GM23338 (cell line): Measurements from ENCODE around the gene TASP1. TPM values are rescaled to one million over a fixed set of nuclear protein-coding genes. Genes with fewer than 3 reads are reported as not detected.

Experiments used
- ATAC-seq: fragments of 200-7000 bp; cut with Tn5 transposase; 3 replicates; pipeline ENCODE4 v1.9.1; 2020
- DNase-seq: peaks from one replicate; pipeline ENCODE4 v3.0.0-alpha.2; 2015; ENCODE audit warnings: low spot score
- H2AFZ ChIP-seq: fragments of 200-600 bp; sonication (generic); 2 replicates; pipeline ENCODE4 v1.8.0; 2016; ENCODE audit warnings: antibody characterized with exemption, mild to moderate bottlenecking, moderate library complexity
- H3F3A ChIP-seq: fragments of 200-600 bp; sonication (generic); replicated peaks from 2 replicates; pipeline ENCODE4 v1.8.0; 2017; ENCODE audit warnings: antibody characterized with exemption, mixed run types, low read depth
- H3K27ac ChIP-seq: fragments of 200-600 bp; sonication (generic); 2 replicates; pipeline ENCODE4 v1.6.1; 2016; ENCODE audit warnings: low read depth
- H3K27me3 ChIP-seq: fragments of 200-600 bp; sonication (generic); 2 replicates; pipeline ENCODE4 v1.8.0; 2016; ENCODE audit warnings: mild to moderate bottlenecking, mixed run types, moderate library complexity; ENCODE audit not compliant: insufficient read depth
- H3K36me3 ChIP-seq: fragments of 200-600 bp; sonication (generic); 2 replicates; pipeline ENCODE4 v1.8.0; 2016; ENCODE audit warnings: mild to moderate bottlenecking; ENCODE audit not compliant: insufficient read depth
- H3K4me1 ChIP-seq: fragments of 200-600 bp; sonication (generic); 2 replicates; pipeline ENCODE4 v1.8.0; 2016; ENCODE audit warnings: mild to moderate bottlenecking, moderate library complexity; ENCODE audit not compliant: insufficient read depth
- H3K4me2 ChIP-seq: fragments of 200-600 bp; sonication (generic); 2 replicates; pipeline ENCODE4 v1.7.1; 2017; ENCODE audit warnings: mixed run types
- H3K4me3 ChIP-seq: fragments of 200-600 bp; sonication (generic); 2 replicates; pipeline ENCODE4 v1.6.1; 2016; ENCODE audit warnings: mixed run types
- H3K79me2 ChIP-seq: fragments of 200-600 bp; sonication (generic); replicated peaks from 2 replicates; pipeline ENCODE4 v1.8.0; 2017; ENCODE audit warnings: mild to moderate bottlenecking; ENCODE audit not compliant: insufficient read depth
- H3K9me2 ChIP-seq: fragments of 200-600 bp; sonication (generic); 2 replicates; pipeline ENCODE4 v1.8.0; 2017; ENCODE audit not compliant: insufficient read depth
- H4K20me1 ChIP-seq: fragments of 200-600 bp; sonication (generic); replicated peaks from 2 replicates; pipeline ENCODE4 v1.8.0; 2017; ENCODE audit warnings: mild to moderate bottlenecking; ENCODE audit not compliant: insufficient read depth
- H3K27ac Mint-ChIP-seq: 2 replicates; pipeline ENCODE4 v1.8.0; 2020; ENCODE audit warnings: inconsistent platforms, mild to moderate bottlenecking, moderate library complexity, mixed read lengths
- H3K27me3 Mint-ChIP-seq: 3 replicates; pipeline ENCODE4 v1.8.0; 2022; ENCODE audit warnings: low read depth, mild to moderate bottlenecking, moderate library complexity, mixed read lengths, inconsistent platforms; ENCODE audit not compliant: insufficient read depth, poor library complexity
- H3K36me3 Mint-ChIP-seq: 3 replicates; pipeline ENCODE4 v1.8.0; 2021; ENCODE audit warnings: low read depth, mild to moderate bottlenecking, inconsistent platforms, moderate library complexity, mixed read lengths
- H3K4me1 Mint-ChIP-seq: 3 replicates; pipeline ENCODE4 v1.8.0; 2020; ENCODE audit warnings: mild to moderate bottlenecking, inconsistent platforms, mixed read lengths
- H3K4me3 Mint-ChIP-seq: 3 replicates; pipeline ENCODE4 v1.8.0; 2021; ENCODE audit warnings: moderate library complexity, mild to moderate bottlenecking, inconsistent platforms, mixed read lengths
- H3K9me3 Mint-ChIP-seq: 3 replicates; pipeline ENCODE4 v1.8.0; 2020; ENCODE audit warnings: moderate library complexity, mild to moderate bottlenecking, inconsistent platforms, mixed read lengths
- EZH2 ChIP-seq: fragments of 200-600 bp; sonication (generic); IDR thresholded peaks from one replicate; pipeline ENCODE4 v1.8.0; 2017; ENCODE audit warnings: antibody characterized with exemption, mild to moderate bottlenecking, low read depth; ENCODE audit not compliant: unreplicated experiment
- EZH2phosphoT487 ChIP-seq: fragments of 200-600 bp; sonication (generic); IDR thresholded peaks from one replicate; pipeline ENCODE4 v1.8.1; 2018; ENCODE audit warnings: antibody characterized with exemption; ENCODE audit not compliant: unreplicated experiment
- JUNB ChIP-seq: IDR thresholded peaks from one replicate; pipeline ENCODE4 v1.6.1; 2016; ENCODE audit warnings: antibody characterized with exemption; ENCODE audit not compliant: unreplicated experiment
- ZNF331 ChIP-seq: fragments of 250-450 bp; sonication (Bioruptor Pico); IDR thresholded peaks from 2 replicates; pipeline ENCODE4 v1.5.0; 2020; ENCODE audit warnings: low read depth, mild to moderate bottlenecking, moderate library complexity
- ZNF462 ChIP-seq: fragments of 250-450 bp; sonication (Bioruptor Pico); IDR thresholded peaks from 2 replicates; pipeline ENCODE4 v1.5.0; 2020; ENCODE audit warnings: mild to moderate bottlenecking, moderate library complexity
- polyA plus RNA-seq: library from polyadenylated mRNA; unstranded; fragments of >200 nt; fragmentation: Nextera tagmentation; extraction: Ambion mirVana; gene quantifications from 2 replicates; pipeline ENCODE4 v1.2.1, GENCODE V29; 2016
- total RNA-seq: library from RNA; depleted of rRNA; stranded (reverse); fragments of >200 nt; shearing (Covaris generic); gene quantifications from 2 replicates; pipeline ENCODE4 v1.2.3, GENCODE V29; 2014
- TF ChIP-seq, protein P1 (sequence below): IDR thresholded peaks from 2 replicates; pipeline ENCODE4 v1.6.1; 2016; ENCODE audit warnings: antibody characterized with exemption

TASP1 gene
- total and polyA plus RNA-seq, 2 experiments from 2014 or later = 9.7 to 9.8 TPM

DNA sequence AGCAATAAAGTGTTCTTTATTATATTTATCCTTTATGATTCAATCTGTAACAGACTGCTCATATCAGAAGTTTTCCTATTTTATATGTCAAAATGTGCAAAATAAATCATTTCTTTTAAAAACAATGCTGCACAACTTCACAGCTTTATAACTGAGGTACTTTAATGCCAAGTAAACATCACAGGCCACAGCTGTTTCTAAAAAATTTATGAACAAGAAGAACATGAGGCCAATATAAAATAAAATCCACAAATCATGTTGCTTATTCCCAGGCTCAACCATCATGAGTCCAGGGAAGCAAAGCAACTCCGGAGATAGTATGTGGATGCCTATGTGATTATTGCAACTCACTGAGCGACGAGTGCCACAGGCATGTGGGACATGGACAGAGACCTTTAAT lies 222.2 kb downstream of the TASP1 start (continued):
- TF ChIP-seq ZNF462 (no peak), EZH2 (no peak), ZNF331 (CRISPR knock-in tag) (no peak)

DNA sequence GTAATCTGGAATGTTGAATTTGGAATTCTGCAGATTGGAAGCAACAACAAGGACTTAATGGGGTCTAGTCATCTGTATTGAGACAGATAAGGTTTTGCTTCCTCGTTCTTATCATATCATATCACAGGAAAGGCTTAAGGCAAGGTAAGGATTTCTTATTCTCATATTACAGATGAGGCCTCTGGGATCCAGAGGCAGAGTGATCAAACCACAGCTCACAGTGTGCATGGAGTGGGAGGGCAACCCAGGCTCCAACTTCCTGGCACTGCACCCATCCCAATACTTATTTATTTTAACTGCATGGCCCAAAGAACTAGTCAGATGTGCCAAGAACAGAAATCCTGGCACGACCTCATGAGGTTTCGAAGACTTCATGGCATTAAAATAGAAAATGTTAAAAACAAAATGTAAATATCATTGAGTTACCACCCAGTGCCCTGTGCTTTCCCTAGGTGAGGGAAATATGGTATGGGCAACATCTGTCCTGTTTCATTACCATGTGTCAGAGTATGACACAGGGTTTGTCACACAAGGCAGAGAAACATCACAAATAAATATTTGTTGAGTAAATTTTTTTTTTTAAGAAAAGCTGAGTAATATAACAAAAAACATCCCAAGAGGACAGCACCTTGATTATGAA lies 225.8 kb downstream of the TASP1 start:
- Histone ChIP-seq H3K79me2 (no peaks in the 10 kb centered on the region), H3K36me3 (no peaks in the 10 kb centered on the region), H3K9me2 (no peaks in the 10 kb centered on the region), H3K27me3 (no peaks in the 10 kb centered on the region), H4K20me1 (no peaks in the 10 kb centered on the region), H2AFZ (no peak overlapping the region), H3K4me2 (no peak overlapping the region), H3F3A (no peaks in the 10 kb centered on the region), H3K4me1 (peaks cover 34% of the 10 kb centered on the region), H3K27ac (no peak overlapping the region), H3K4me3 (no peak overlapping the region)
- TF ChIP-seq JUNB (no peak), EZH2phosphoT487 (no peak)
- TF ChIP-seq, protein P1, sequence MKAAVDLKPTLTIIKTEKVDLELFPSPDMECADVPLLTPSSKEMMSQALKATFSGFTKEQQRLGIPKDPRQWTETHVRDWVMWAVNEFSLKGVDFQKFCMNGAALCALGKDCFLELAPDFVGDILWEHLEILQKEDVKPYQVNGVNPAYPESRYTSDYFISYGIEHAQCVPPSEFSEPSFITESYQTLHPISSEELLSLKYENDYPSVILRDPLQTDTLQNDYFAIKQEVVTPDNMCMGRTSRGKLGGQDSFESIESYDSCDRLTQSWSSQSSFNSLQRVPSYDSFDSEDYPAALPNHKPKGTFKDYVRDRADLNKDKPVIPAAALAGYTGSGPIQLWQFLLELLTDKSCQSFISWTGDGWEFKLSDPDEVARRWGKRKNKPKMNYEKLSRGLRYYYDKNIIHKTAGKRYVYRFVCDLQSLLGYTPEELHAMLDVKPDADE = no peak
- no peak overlapping the region for H3K4me3 Mint-ChIP-seq
- H3K9me3 Mint-ChIP-seq = no peaks in the 10 kb centered on the region
- no peaks in the 10 kb centered on the region for H3K27me3 Mint-ChIP-seq
- no peaks in the 10 kb centered on the region for H3K36me3 Mint-ChIP-seq
- DNase-seq (no peak), ATAC-seq (no peak)
- peaks cover 37% of the 10 kb centered on the region for H3K4me1 Mint-ChIP-seq
- H3K27ac Mint-ChIP-seq = 0 out of 2 replicates have a peak overlapping the region, but pooled peaks have one; percentile 37
